Measurements from ENCODE around the gene EFTUD2. TPM values are rescaled to one million over a fixed set of nuclear protein-coding genes. Genes with fewer than 3 reads are reported as not detected.

The EFTUD2 gene
- total RNA-seq, 3 donors from 2014 or later (not counting 1 experiment from before 2014, with no cell fraction given) = 135 to 178 (median 164) TPM

GRCh38 chr17:44911133-44912001 is 12.1 kb upstream of the EFTUD2 start:
- intact Hi-C loops (cut with micrococcal nuclease) = loop anchor here (5.0 kb wide), 1 partner anchor 186 kb away; no protein-coding TSS in a partner anchor
- no peak overlapping the region for H3K27ac Mint-ChIP-seq
- peak; percentile 70 to 95 (median 90) for ATAC-seq

GRCh38 chr17:44910231-44911106 is 11.2 kb upstream of the EFTUD2 start:
- peaks cover 11% of the 10 kb centered on the region for H3K4me1 ChIP-seq (ENCODE audit: control insufficient read depth, insufficient read depth, low read length)
- DNase-seq = no peak
- intact Hi-C loops (cut with micrococcal nuclease) = loop anchor here (5.0 kb wide), 1 partner anchor 187 kb away; no protein-coding TSS in a partner anchor
- H3K9me3 ChIP-seq (ENCODE audit: control insufficient read depth, insufficient read depth, low read length) = no peaks in the 10 kb centered on the region
- Mint-ChIP-seq H3K27me3 (ENCODE audit: low read depth in 2 of 2) (peaks cover 24% of the 10 kb centered on the region in 2 donors), H3K4me3 (no peak overlapping the region), H3K27ac (no peak overlapping the region), H3K4me1 (peaks cover 0 to 6% of the 10 kb centered on the region in 2 donors), H3K9me3 (no peaks in the 10 kb centered on the region), H3K36me3 (no peaks in the 10 kb centered on the region)
- H3K27ac ChIP-seq (ENCODE audit: low read length) = no peak overlapping the region
- no peak for ATAC-seq
- WGBS (ENCODE audit: insufficient coverage) = 91% methylated on average over 12 of the region's 13 CpGs
- no peak overlapping the region for H3K4me3 ChIP-seq (ENCODE audit: low read length)
- no peaks in the 10 kb centered on the region for H3K36me3 ChIP-seq (ENCODE audit: control insufficient read depth, insufficient read depth, low read length)
- peaks cover 10% of the 10 kb centered on the region for H3K27me3 ChIP-seq (ENCODE audit: control insufficient read depth, insufficient read depth, low read length)
- TF ChIP-seq CTCF (IDR thresholded peaks at IDR 0.05) = no peak

More at GRCh38 chr17:44911133-44912001, 12.1 kb upstream of the EFTUD2 start:
- Mint-ChIP-seq H3K9me3 (no peaks in the 10 kb centered on the region), H3K27me3 (ENCODE audit: low read depth in 2 of 2) (peaks cover 24 to 28% of the 10 kb centered on the region in 2 donors), H3K36me3 (no peaks in the 10 kb centered on the region), H3K4me3 (no peak overlapping the region), H3K4me1 (peaks cover 0 to 6% of the 10 kb centered on the region in 2 donors)
- peak; percentile 40 for TF ChIP-seq CTCF (IDR thresholded peaks at IDR 0.05)
- no peak overlapping the region for H3K27ac ChIP-seq (ENCODE audit: low read length)
- no peaks in the 10 kb centered on the region for H3K9me3 ChIP-seq (ENCODE audit: control insufficient read depth, insufficient read depth, low read length)
- no peaks in the 10 kb centered on the region for H3K36me3 ChIP-seq (ENCODE audit: control insufficient read depth, insufficient read depth, low read length)
- WGBS (ENCODE audit: insufficient coverage) = 14% methylated on average over 56 of the region's 56 CpGs
- H3K4me3 ChIP-seq (ENCODE audit: low read length) = no peak overlapping the region
- peaks cover 10% of the 10 kb centered on the region for H3K27me3 ChIP-seq (ENCODE audit: control insufficient read depth, insufficient read depth, low read length)
- peaks cover 11% of the 10 kb centered on the region for H3K4me1 ChIP-seq (ENCODE audit: control insufficient read depth, insufficient read depth, low read length)
- DNase-seq = peak; percentile 43 to 68

- H3K36me3 ChIP-seq (ENCODE audit: control insufficient read depth, insufficient read depth, low read length) = no peaks in the 10 kb centered on the region
- Mint-ChIP-seq H3K27me3 (ENCODE audit: low read depth in 2 of 2) (peaks cover 22 to 24% of the 10 kb centered on the region in 2 donors), H3K4me3 (no peak overlapping the region), H3K36me3 (no peaks in the 10 kb centered on the region), H3K4me1 (peaks cover 0 to 6% of the 10 kb centered on the region in 2 donors), H3K27ac (no peak overlapping the region), H3K9me3 (no peaks in the 10 kb centered on the region)
- intact Hi-C loops (cut with micrococcal nuclease) = loop anchor here (5.0 kb wide), 1 partner anchor 188 kb away; no protein-coding TSS in a partner anchor
- DNase-seq (no peak), ATAC-seq (no peak)
- no peak overlapping the region for H3K4me3 ChIP-seq (ENCODE audit: low read length)
- H3K27ac ChIP-seq (ENCODE audit: low read length) = no peak overlapping the region
- no peak for TF ChIP-seq CTCF (IDR thresholded peaks at IDR 0.05)
- 86% methylated on average over 11 of the region's 11 CpGs for WGBS (ENCODE audit: insufficient coverage)
- peaks cover 10% of the 10 kb centered on the region for H3K27me3 ChIP-seq (ENCODE audit: control insufficient read depth, insufficient read depth, low read length)
- no peaks in the 10 kb centered on the region for H3K9me3 ChIP-seq (ENCODE audit: control insufficient read depth, insufficient read depth, low read length)
- peaks cover 11% of the 10 kb centered on the region for H3K4me1 ChIP-seq (ENCODE audit: control insufficient read depth, insufficient read depth, low read length)
These were observed 10.5 kb upstream of the EFTUD2 start for GRCh38 chr17:44909681-44910144.

Data from natural killer cell (primary cell).